ENCODE results near the gene AQP5. TPM values are rescaled to one million over a fixed set of nuclear protein-coding genes. Genes with fewer than 3 reads are reported as not detected.
"Not testable (repeated sequence)": the region's sequence is repeated elsewhere in the genome, so short reads cannot be mapped to it uniquely, and the experiment has no call there.

Gene AQP5
- total RNA-seq, 1 experiment from 2014 or later, result not detected

DNA sequence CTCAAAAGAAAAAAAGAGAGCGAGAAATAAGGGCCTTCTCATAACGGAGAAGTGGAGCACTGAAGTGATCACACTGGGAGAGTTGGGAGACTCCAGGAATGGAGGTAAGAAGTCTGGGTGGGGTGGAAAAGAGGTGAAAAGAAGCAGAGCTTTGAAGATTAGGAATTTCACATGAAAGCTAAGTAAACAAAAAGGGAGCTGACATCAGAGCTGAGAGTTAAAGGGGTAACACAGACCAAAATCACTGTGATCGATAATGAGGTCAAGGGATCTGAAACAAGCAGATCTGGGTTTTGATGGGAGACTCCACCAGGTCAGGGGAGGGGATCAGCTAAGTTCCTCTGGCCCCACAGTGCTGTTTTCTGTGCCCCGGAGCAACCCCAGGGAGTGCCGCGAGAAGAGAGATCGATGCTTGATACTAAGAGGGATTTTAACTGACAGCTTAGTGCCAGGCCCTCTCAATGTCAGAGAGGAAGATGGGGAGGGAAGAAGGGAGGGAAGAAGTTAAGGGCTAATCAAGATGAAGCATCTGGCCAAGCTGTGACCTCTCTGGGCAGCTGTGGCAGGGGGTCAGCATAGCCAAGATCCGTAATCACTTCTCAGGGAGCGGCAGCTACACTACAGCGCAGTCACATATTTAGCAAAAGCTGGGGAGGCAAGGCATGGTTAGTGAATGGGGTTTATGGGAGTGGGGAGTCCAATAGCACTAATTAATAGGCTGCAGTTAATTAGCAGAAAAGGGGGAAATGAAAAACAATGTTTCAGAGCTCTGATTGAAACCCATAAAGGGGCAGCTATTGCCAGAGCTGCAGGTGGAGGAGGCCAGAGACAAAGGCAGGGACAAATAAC, 19.1 kb downstream of the AQP5 start:
- Histone ChIP-seq H3K27me3 (replicated peaks) (no peaks in the 10 kb centered on the region), H3K36me3 (peaks cover 16% of the 10 kb centered on the region), H3K4me3 (no peak overlapping the region), H3K9me3 (replicated peaks) (no peaks in the 10 kb centered on the region), H3K4me1 (replicated peaks) (peaks cover 12% of the 10 kb centered on the region), H3K27ac (no peak overlapping the region)
- DNase-seq (ENCODE audit: low read depth in 1 of 2, low spot score in 2 of 2), result no peak

- no peaks in the 10 kb centered on the region for H3K9me3 ChIP-seq (replicated peaks)
- peaks cover 12% of the 10 kb centered on the region for H3K4me1 ChIP-seq (replicated peaks)
- H3K4me3 ChIP-seq, result no peak overlapping the region
- no peak for DNase-seq (ENCODE audit: low read depth in 1 of 2, low spot score in 2 of 2)
- H3K27ac ChIP-seq, result no peak overlapping the region
- H3K36me3 ChIP-seq, result peaks cover 31% of the 10 kb centered on the region
- H3K27me3 ChIP-seq (replicated peaks), result no peaks in the 10 kb centered on the region
These were observed 20.8 kb downstream of the AQP5 start for GRCh38 chr12:49982246-49983087.

GRCh38 chr12:49983892-49984291, 22.2 kb downstream of the AQP5 start:
- no peak for DNase-seq (ENCODE audit: low read depth in 1 of 2, low spot score in 2 of 2)
- Histone ChIP-seq H3K4me1 (replicated peaks) (peaks cover 12% of the 10 kb centered on the region), H3K9me3 (replicated peaks) (no peaks in the 10 kb centered on the region), H3K27me3 (replicated peaks) (no peaks in the 10 kb centered on the region), H3K36me3 (peaks cover 45% of the 10 kb centered on the region), H3K4me3 (no peak overlapping the region), H3K27ac (no peak overlapping the region)

- no peak overlapping the region for H3K27ac ChIP-seq
- no peaks in the 10 kb centered on the region for H3K27me3 ChIP-seq (replicated peaks)
These were observed 23.0 kb downstream of the AQP5 start for GRCh38 chr12:49984476-49985359.

GRCh38 chr12:49985981-49986380, 24.3 kb downstream of the AQP5 start:
- H3K36me3 ChIP-seq, result peaks cover 65% of the 10 kb centered on the region
- DNase-seq (ENCODE audit: low read depth in 1 of 2, low spot score in 2 of 2), result no peak
- H3K4me1 ChIP-seq (replicated peaks), result peaks cover 12% of the 10 kb centered on the region
- H3K9me3 ChIP-seq (replicated peaks), result no peaks in the 10 kb centered on the region
- no peak overlapping the region for H3K4me3 ChIP-seq
- H3K27ac ChIP-seq, result no peak overlapping the region
- H3K27me3 ChIP-seq (replicated peaks), result no peaks in the 10 kb centered on the region

More at GRCh38 chr12:49984476-49985359, 23.0 kb downstream of the AQP5 start:
- no peaks in the 10 kb centered on the region for H3K9me3 ChIP-seq (replicated peaks)
- no peak for DNase-seq (ENCODE audit: low read depth in 1 of 2, low spot score in 2 of 2)
- no peak overlapping the region for H3K4me3 ChIP-seq
- H3K4me1 ChIP-seq (replicated peaks), result peaks cover 12% of the 10 kb centered on the region
- peaks cover 52% of the 10 kb centered on the region for H3K36me3 ChIP-seq

GRCh38 chr12:49986476-49986875, 24.8 kb downstream of the AQP5 start:
- not testable (repeated sequence) for H3K27me3 ChIP-seq (replicated peaks); H3K4me3 ChIP-seq; H3K27ac ChIP-seq; DNase-seq (ENCODE audit: low read depth in 1 of 2, low spot score in 2 of 2); H3K9me3 ChIP-seq (replicated peaks)
- peaks cover 12% of the 10 kb centered on the region for H3K4me1 ChIP-seq (replicated peaks)
- H3K36me3 ChIP-seq, result peaks cover 67% of the 10 kb centered on the region

DNA sequence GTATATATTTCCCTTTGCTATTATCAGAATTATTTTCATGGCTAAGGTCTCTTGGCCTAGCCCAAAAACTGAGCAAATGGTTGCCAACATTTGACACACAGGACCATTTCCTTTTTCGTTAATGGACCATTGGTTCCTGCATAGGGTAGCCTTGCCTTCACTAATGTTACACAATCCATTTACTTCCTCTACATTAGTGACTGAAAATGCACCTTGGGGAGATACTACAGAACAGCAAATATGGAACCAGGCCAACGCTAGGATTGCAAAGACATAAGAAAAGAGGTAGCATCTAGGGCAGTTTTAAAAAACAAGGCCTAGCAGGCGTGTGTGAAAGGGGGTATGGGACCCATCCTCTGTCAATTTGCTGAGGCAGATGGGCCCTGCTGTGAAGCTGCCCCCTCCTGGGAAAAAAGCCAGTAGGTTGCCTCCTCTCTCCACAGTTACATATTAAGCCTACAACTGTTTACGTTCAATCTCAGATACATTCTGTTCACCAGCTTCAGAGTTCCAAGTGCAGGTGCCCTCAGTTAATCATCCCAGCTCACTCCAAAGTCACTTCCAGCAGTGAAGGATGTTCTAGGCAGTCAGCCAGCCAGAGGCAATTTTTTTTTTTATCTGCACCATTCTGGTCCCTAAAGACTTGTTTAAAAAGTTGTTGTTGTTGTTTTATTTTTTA, 26.1 kb downstream of the AQP5 start:
- Histone ChIP-seq H3K36me3 (peaks cover 80% of the 10 kb centered on the region), H3K9me3 (replicated peaks) (no peaks in the 10 kb centered on the region), H3K4me1 (replicated peaks) (peaks cover 12% of the 10 kb centered on the region), H3K4me3 (no peak overlapping the region), H3K27ac (no peak overlapping the region), H3K27me3 (replicated peaks) (no peaks in the 10 kb centered on the region)
- DNase-seq (ENCODE audit: low read depth in 1 of 2, low spot score in 2 of 2), result no peak

DNA sequence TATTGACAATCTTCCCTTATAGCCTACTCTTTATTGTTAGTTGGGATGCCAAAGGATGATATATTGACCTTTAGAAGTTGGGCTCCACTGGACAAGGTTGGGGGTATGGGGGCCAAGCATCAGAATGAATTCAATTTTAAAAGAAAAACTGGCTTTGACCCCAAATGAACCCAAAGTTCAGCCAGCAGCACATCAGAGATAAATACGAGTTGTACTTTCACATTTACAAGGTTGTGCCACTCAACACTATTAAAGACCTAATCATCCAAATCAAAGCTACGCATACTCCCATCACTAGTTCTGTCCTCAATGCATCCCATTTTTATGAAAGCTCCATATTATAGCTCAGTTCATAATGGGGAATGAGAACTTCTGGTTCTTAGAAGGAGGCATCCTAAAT, 27.7 kb downstream of the AQP5 start:
- H3K36me3 ChIP-seq, result peaks cover 93% of the 10 kb centered on the region
- not testable (repeated sequence) for H3K27ac ChIP-seq; H3K9me3 ChIP-seq (replicated peaks); H3K27me3 ChIP-seq (replicated peaks); H3K4me1 ChIP-seq (replicated peaks); H3K4me3 ChIP-seq; DNase-seq (ENCODE audit: low read depth in 1 of 2, low spot score in 2 of 2)

GRCh38 chr12:49990273-49990672, 28.6 kb downstream of the AQP5 start:
- H3K4me3 ChIP-seq, result no peak overlapping the region
- no peak for DNase-seq (ENCODE audit: low read depth in 1 of 2, low spot score in 2 of 2)

GRCh38 chr12:49998453-49998852, 36.8 kb downstream of the AQP5 start:
- no peak for DNase-seq (ENCODE audit: low read depth in 1 of 2, low spot score in 2 of 2)
- Histone ChIP-seq H3K36me3 (peaks cover 95% of the 10 kb centered on the region), H3K27ac (no peak overlapping the region), H3K9me3 (replicated peaks) (no peaks in the 10 kb centered on the region), H3K4me3 (no peak overlapping the region), H3K27me3 (replicated peaks) (no peaks in the 10 kb centered on the region), H3K4me1 (replicated peaks) (no peaks in the 10 kb centered on the region)

More at GRCh38 chr12:49990273-49990672, 28.6 kb downstream of the AQP5 start:
- Histone ChIP-seq H3K36me3 (peaks cover 93% of the 10 kb centered on the region), H3K27me3 (replicated peaks) (no peaks in the 10 kb centered on the region), H3K27ac (no peak overlapping the region), H3K9me3 (replicated peaks) (no peaks in the 10 kb centered on the region), H3K4me1 (replicated peaks) (no peaks in the 10 kb centered on the region)

DNA sequence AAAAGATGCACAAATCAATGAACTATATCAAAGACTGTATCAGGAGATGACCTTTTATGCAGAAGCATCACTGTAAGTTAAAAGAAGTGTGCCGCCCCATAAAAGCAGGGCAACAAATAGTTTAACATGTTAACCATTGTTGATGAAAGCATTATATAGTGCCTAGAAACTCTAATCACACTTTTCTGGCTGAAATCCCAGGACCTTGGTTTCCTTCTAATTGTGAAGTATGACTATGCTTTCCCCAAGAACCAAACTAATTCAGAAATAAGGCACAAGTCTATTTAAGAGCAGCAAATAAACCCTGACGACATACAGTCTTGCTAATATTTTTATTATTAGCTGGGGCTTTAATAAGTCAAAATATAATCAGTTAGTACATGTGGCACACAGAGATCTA, 41.9 kb downstream of the AQP5 start:
- Histone ChIP-seq H3K4me1 (replicated peaks) (no peaks in the 10 kb centered on the region), H3K9me3 (replicated peaks) (no peaks in the 10 kb centered on the region), H3K27ac (no peak overlapping the region), H3K4me3 (no peak overlapping the region), H3K27me3 (replicated peaks) (no peaks in the 10 kb centered on the region), H3K36me3 (peaks cover 87% of the 10 kb centered on the region)
- DNase-seq (ENCODE audit: low read depth in 1 of 2, low spot score in 2 of 2), result no peak

GRCh38 chr12:50004696-50005095, 43.0 kb downstream of the AQP5 start:
- no peak overlapping the region for H3K27ac ChIP-seq
- H3K27me3 ChIP-seq (replicated peaks), result no peaks in the 10 kb centered on the region

DNA sequence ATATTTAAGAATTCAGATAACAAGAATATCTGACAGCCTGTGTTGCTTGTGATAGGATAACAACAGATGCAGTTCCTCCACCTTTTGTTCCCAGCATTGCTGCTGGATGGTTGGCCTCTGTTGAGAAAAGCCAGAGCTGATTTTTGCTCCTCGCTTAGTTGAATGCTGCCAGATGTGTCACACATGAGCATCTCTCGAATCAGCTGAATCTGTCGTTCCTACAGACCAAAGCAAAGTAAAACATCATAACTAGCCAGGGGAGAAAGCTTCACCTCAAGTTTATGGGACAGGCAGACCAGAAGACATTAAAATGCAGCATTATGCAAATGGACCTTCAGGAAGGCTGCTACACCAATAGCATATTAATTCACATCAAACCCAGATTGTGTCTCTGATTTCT, 43.5 kb downstream of the AQP5 start:
- H3K4me3 ChIP-seq, result no peak overlapping the region
- no peaks in the 10 kb centered on the region for H3K27me3 ChIP-seq (replicated peaks)
- no peak for DNase-seq (ENCODE audit: low read depth in 1 of 2, low spot score in 2 of 2)
- no peaks in the 10 kb centered on the region for H3K9me3 ChIP-seq (replicated peaks)
- H3K4me1 ChIP-seq (replicated peaks), result no peaks in the 10 kb centered on the region
- peaks cover 83% of the 10 kb centered on the region for H3K36me3 ChIP-seq
- H3K27ac ChIP-seq, result no peak overlapping the region

More at GRCh38 chr12:50004696-50005095, 43.0 kb downstream of the AQP5 start:
- H3K4me3 ChIP-seq, result no peak overlapping the region
- no peaks in the 10 kb centered on the region for H3K4me1 ChIP-seq (replicated peaks)
- H3K36me3 ChIP-seq, result peaks cover 85% of the 10 kb centered on the region
- no peaks in the 10 kb centered on the region for H3K9me3 ChIP-seq (replicated peaks)
- DNase-seq (ENCODE audit: low read depth in 1 of 2, low spot score in 2 of 2), result no peak
